Measurements from ENCODE around the gene CACNB1. TPM values are rescaled to one million over a fixed set of nuclear protein-coding genes. Genes with fewer than 3 reads are reported as not detected.

Gene CACNB1
- polyA plus RNA-seq, 4 donors: 8.5 to 10.7 (median 9.2) TPM

- DNase-seq (ENCODE audit: low read depth in 4 of 4, low spot score in 3 of 4): peak in 3 of 4 donors; percentile 73 to 81 (median 81)
Measured at GRCh38 chr17:39225959-39226683, 28.7 kb upstream of the CACNB1 start.

- DNase-seq (ENCODE audit: low read depth in 4 of 4, low spot score in 3 of 4): no peak
Measured at GRCh38 chr17:39225308-39225958, 28.0 kb upstream of the CACNB1 start, which contains the start of gene STAC2. TSS of gene STAC2 (minus strand) at chr17:39225945. CDS start at chr17:39225502, 443 bp downstream.

GRCh38 chr17:39224778-39225307 lies 27.4 kb upstream of the CACNB1 start:
- DNase-seq (ENCODE audit: low read depth in 4 of 4, low spot score in 3 of 4): no peak

- DNase-seq (ENCODE audit: low read depth in 4 of 4, low spot score in 3 of 4): no peak
Measured at GRCh38 chr17:39223907-39224777, 26.7 kb upstream of the CACNB1 start.

- DNase-seq (ENCODE audit: low read depth in 4 of 4, low spot score in 3 of 4): no peak
Measured at GRCh38 chr17:39222866-39223834, 25.7 kb upstream of the CACNB1 start.

GRCh38 chr17:39222151-39222550 lies 24.7 kb upstream of the CACNB1 start:
- DNase-seq (ENCODE audit: low read depth in 4 of 4, low spot score in 3 of 4): no peak

- no peak for DNase-seq (ENCODE audit: low read depth in 4 of 4, low spot score in 3 of 4)
Measured at GRCh38 chr17:39221572-39221971, 24.1 kb upstream of the CACNB1 start.

- DNase-seq (ENCODE audit: low read depth in 4 of 4, low spot score in 3 of 4): no peak
Measured at GRCh38 chr17:39219647-39220154, 22.2 kb upstream of the CACNB1 start.

- DNase-seq (ENCODE audit: low read depth in 4 of 4, low spot score in 3 of 4): no peak
Measured at GRCh38 chr17:39218906-39219305, 21.4 kb upstream of the CACNB1 start.

- no peak for DNase-seq (ENCODE audit: low read depth in 4 of 4, low spot score in 3 of 4)
Measured at GRCh38 chr17:39217734-39218369, 20.4 kb upstream of the CACNB1 start.

- no peak for DNase-seq (ENCODE audit: low read depth in 4 of 4, low spot score in 3 of 4)
Measured at GRCh38 chr17:39213852-39214251, 16.4 kb upstream of the CACNB1 start.

GRCh38 chr17:39212841-39213480 lies 15.5 kb upstream of the CACNB1 start:
- no peak for DNase-seq (ENCODE audit: low read depth in 4 of 4, low spot score in 3 of 4)

GRCh38 chr17:39212195-39212810 lies 14.8 kb upstream of the CACNB1 start:
- no peak for DNase-seq (ENCODE audit: low read depth in 4 of 4, low spot score in 3 of 4)

- DNase-seq (ENCODE audit: low read depth in 4 of 4, low spot score in 3 of 4): no peak
Measured at GRCh38 chr17:39210093-39210434, 12.6 kb upstream of the CACNB1 start.

- DNase-seq (ENCODE audit: low read depth in 4 of 4, low spot score in 3 of 4): no peak
Measured at GRCh38 chr17:39209317-39210092, 12.0 kb upstream of the CACNB1 start.

GRCh38 chr17:39208893-39209292 lies 11.4 kb upstream of the CACNB1 start:
- no peak for DNase-seq (ENCODE audit: low read depth in 4 of 4, low spot score in 3 of 4)

GRCh38 chr17:39208136-39208535 lies 10.7 kb upstream of the CACNB1 start:
- no peak for DNase-seq (ENCODE audit: low read depth in 4 of 4, low spot score in 3 of 4)

All from right renal pelvis (tissue), 4 donors.